ENCODE data around the gene SUPT5H. TPM values are rescaled to one million over a fixed set of nuclear protein-coding genes. Genes with fewer than 3 reads are reported as not detected.

Gene SUPT5H
- total and polyA plus RNA-seq, 2 of the 4 experiments (the other 2 are of a cell fraction) = 75.3 to 116 TPM

GRCh38 chr19:39420769-39421168 is 24.6 kb upstream of the SUPT5H start:
- H4K20me1 ChIP-seq (ENCODE audit: insufficient read depth, low read length) = peaks cover 24% of the 10 kb centered on the region
- in situ Hi-C loops (cut with MboI; ENCODE audit: low sequenced_read_pairs) (no loop called here), intact Hi-C loops (cut with micrococcal nuclease) (no loop called here), dilution Hi-C loops (cut with HindIII; ENCODE audit: low sequenced_read_pairs, unreplicated experiment) (no loop called here)
- H3K4me1 ChIP-seq (ENCODE audit: control insufficient read depth, insufficient read depth, low read length) = peaks cover 1% of the 10 kb centered on the region; the same call in 1 of the 2 replicates
- no peak overlapping the region for H2BK120ac ChIP-seq (ENCODE audit: low read depth, low read length)
- H3K4me3 ChIP-seq (ENCODE audit: insufficient read depth, low read depth, low read length) = no peak overlapping the region
- no peak overlapping the region for H3K4me2 ChIP-seq (ENCODE audit: low read depth, low read length)
- H3K23ac ChIP-seq (ENCODE audit: low read depth, low read length) = no peak overlapping the region
- no peak for TF ChIP-seq CHD1 (IDR thresholded peaks at IDR 0.05; ENCODE audit: low read depth, low read length)
- H4K91ac ChIP-seq (ENCODE audit: insufficient read depth, low read depth, low read length) = no peak overlapping the region
- ChIA-PET CTCF (interaction anchor here (0.6 to 1.3 kb wide), 2 partner anchors 23 to 30 kb away, joined by 3 read pairs; no protein-coding TSS in a partner anchor), POLR2A (ENCODE audit: unreplicated experiment) (no interaction called here)
- 96% methylated on average over 4 of the region's 15 CpGs; no CpG with 5 or more reads in 1 of the 2 experiments for WGBS, 2 experiments (ENCODE audit: extremely low coverage in 2 of 2, insufficient read length in 1 of 2)
- no peak overlapping the region for H2BK20ac ChIP-seq (ENCODE audit: low read depth, low read length)
- peaks cover 82% of the 10 kb centered on the region for H3K36me3 ChIP-seq (ENCODE audit: control insufficient read depth, insufficient read depth, low read length)
- no peak overlapping the region for H2AFZ ChIP-seq (replicated peaks; ENCODE audit: low read length, poor library complexity)
- H3K4ac ChIP-seq (ENCODE audit: low read depth, low read length) = no peak overlapping the region
- no peak overlapping the region for H4K5ac ChIP-seq (ENCODE audit: low read depth, low read length)
- no peak overlapping the region for H2AK9ac ChIP-seq (replicated peaks; ENCODE audit: low read depth, low read length, poor library complexity)
- H2AK5ac ChIP-seq (ENCODE audit: low read depth, low read length) = no peak overlapping the region
- H2BK5ac ChIP-seq (ENCODE audit: low read depth, low read length, poor library complexity, severe bottlenecking) = no peak overlapping the region
- ATAC-seq (ENCODE audit: low read depth) (no peak), DNase-seq (no peak)
- H3K14ac ChIP-seq (replicated peaks; ENCODE audit: low read depth, low read length) = no peak overlapping the region
- H3K9ac ChIP-seq (ENCODE audit: low read depth, low read length) = no peak overlapping the region
- 0 out of 2 replicates have a peak, but pooled peaks cover 10% of the 10 kb centered on the region for H3K9me1 ChIP-seq (ENCODE audit: insufficient read depth, low read length)
- H3K56ac ChIP-seq (ENCODE audit: extremely low read depth, insufficient read depth, low read length) = no peak overlapping the region
- H3K9me3 ChIP-seq (ENCODE audit: control insufficient read depth, insufficient read depth, low read length) = no peaks in the 10 kb centered on the region
- no TSS peak for BruUV-seq (replicated peaks)
- no peak overlapping the region for H3K18ac ChIP-seq (ENCODE audit: low read depth, low read length)
- H3K27ac ChIP-seq (ENCODE audit: insufficient read depth, low read length) = no peak overlapping the region
- no peak overlapping the region for H2BK15ac ChIP-seq (ENCODE audit: low read depth, low read length)
- H3K79me1 ChIP-seq (ENCODE audit: low read depth in 1 of 2, low read length in 2 of 2) = peaks cover 6 to 75% of the 10 kb centered on the region in 2 experiments
- H4K8ac ChIP-seq (ENCODE audit: low read depth in 2 of 2, low read length in 2 of 2) = no peak overlapping the region
- H3K27me3 ChIP-seq (ENCODE audit: control insufficient read depth, insufficient read depth, low read length) = no peaks in the 10 kb centered on the region
